Right ventricle myocardium inferior (tissue), 1 donor: Measurements from ENCODE around the gene PIRT. TPM values are rescaled to one million over a fixed set of nuclear protein-coding genes. Genes with fewer than 3 reads are reported as not detected.

Experiments
- ATAC-seq: fragments of 200-7000 bp; cut with Tn5 transposase; one replicate; pipeline ENCODE4 v1.9.1; 2020; ENCODE audit warnings: mild to moderate bottlenecking, moderate library complexity
- DNase-seq: peaks from one replicate; pipeline ENCODE4 v3.0.0; 2021; ENCODE audit errors: missing footprints
- intact Hi-C: fragments of 100-400 bp; cut with DNase I; formaldehyde crosslinking; loops from one replicate; pipeline ENCODE4 v1.11.0; 2022
- total RNA-seq: library from RNA; stranded (reverse); fragmentation: NEBNext Ultra II Directional; extraction: Animal tissue kit (Norgen Biotek cat#: 25700); gene quantifications from one replicate; pipeline ENCODE4 v1.2.1, GENCODE V29; 2021
- donor health status: DM: no; HTN: yes; CAD: no; lungs with severe emphysema.

The PIRT gene
- total RNA-seq, 1 donor from 2014 or later: not detected

- DNase-seq: no peak
- no peak for ATAC-seq
Measured at GRCh38 chr17:10827898-10828552, 9.9 kb downstream of the PIRT start.

GRCh38 chr17:10824874-10825273 lies 13.0 kb downstream of the PIRT start:
- no peak for DNase-seq
- ATAC-seq: no peak
- intact Hi-C loops: no loop called here

More at GRCh38 chr17:10827898-10828552, 9.9 kb downstream of the PIRT start:
- intact Hi-C loops: no loop called here

GRCh38 chr17:10821770-10822169 lies 16.1 kb downstream of the PIRT start:
- intact Hi-C loops: no loop called here
- ATAC-seq (no peak), DNase-seq (no peak)

- DNase-seq (no peak), ATAC-seq (no peak)
- intact Hi-C loops: no loop called here
Measured at GRCh38 chr17:10821054-10821453, 16.8 kb downstream of the PIRT start.

DNA sequence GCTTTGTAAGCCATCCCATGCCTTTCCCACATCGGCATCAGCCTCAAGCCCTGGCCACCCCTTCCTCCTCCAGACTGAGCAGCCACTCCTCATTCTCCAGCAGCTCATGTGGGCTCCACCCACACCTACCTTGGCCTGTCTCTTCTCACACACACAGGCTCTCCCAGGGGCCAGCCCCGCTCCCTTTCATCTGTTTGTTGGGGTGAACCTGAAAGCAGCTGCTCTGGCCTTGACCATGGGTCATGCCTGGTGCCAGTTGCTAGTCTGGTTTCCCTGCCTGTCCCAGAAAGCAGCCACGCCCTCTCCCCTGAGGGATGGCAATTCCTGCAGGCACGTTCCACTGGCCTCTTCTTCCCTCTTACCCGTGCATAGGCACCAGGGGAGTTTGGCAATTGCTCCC lies 22.6 kb downstream of the PIRT start:
- no peak for DNase-seq
- intact Hi-C loops: no loop called here
- ATAC-seq: no peak

DNA sequence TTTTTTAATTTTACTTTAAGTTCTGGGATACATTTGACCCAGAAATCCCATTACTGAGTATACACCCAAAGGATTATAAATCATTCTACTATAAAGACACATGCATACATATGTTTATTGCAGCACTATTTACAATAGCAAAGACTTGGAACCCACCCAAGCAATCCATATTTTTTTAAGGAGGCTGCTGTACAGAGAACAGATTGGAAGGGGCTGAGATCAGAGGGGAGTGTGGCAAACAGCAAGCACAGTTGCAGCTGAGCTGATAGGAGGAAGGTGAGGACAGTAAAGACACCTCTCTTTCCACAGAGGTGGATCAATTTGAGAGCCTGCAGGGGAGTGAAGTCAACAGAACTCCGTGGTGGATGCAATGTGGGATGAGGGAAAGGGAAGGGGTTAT lies 23.8 kb downstream of the PIRT start:
- DNase-seq (no peak), ATAC-seq (no peak)
- intact Hi-C loops: no loop called here

GRCh38 chr17:10812674-10813073 lies 25.2 kb downstream of the PIRT start:
- intact Hi-C loops: no loop called here
- ATAC-seq (peak; percentile 80), DNase-seq (peak; percentile 72)

DNA sequence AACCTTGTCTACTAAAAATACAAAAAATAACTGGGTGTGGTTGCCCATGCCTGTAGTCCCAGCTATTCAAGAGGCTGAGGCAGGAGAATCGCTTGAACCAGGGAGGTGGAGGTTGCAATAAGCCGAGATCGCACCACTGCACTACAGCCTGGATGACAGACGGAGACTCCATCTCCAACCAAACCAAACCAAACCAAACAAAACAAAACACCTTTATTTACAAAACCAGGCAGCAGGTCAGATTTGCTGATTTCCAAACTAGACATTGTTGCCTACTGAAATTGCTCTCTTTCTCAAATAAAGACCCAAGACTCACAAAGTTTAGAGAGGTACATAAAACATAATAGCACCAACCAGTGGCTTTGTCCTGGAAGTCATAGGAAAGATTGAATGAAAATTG lies 28.3 kb downstream of the PIRT start:
- intact Hi-C loops: no loop called here
- ATAC-seq (no peak), DNase-seq (no peak)

- intact Hi-C loops: no loop called here
- DNase-seq (no peak), ATAC-seq (no peak)
Measured at GRCh38 chr17:10807704-10808128, 30.2 kb downstream of the PIRT start.

DNA sequence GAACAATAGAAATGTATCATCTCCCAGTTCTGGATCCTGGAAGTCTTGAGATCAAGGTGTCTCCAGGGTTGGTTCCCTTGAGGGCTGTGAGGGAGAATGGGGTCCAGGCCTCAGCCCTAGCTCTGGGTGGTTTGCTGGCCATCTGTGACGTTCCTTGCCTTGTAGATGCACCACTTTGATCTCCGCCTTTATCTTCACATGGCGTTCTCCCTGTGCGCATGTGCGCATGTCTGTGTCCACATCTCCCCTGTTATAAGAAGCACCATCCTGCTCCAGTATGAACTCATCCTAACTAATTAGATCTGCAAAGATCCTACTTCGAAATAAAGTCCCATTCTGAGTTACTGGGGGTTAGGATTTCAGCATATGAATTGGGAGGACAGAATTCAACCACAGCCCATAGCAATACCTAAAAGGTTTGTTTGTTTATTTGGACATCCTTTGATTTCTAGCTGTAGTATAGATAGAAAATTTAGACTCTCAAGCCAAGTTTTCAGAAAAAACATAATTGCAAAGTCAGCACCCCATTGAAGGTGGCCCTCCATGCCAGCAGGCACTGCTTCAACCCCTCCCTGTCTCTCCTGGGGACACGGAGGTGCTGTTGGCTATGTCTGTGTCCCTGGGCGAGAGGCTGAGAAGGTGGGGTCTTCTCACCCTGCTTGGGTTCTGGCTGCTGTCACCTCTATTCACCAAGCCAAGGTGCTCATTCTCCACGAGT lies 31.2 kb downstream of the PIRT start:
- DNase-seq (no peak), ATAC-seq (no peak)
- intact Hi-C loops: no loop called here

GRCh38 chr17:10805911-10806310 lies 32.0 kb downstream of the PIRT start:
- intact Hi-C loops: no loop called here
- DNase-seq: no peak
- ATAC-seq: no peak

GRCh38 chr17:10804546-10804945 lies 33.3 kb downstream of the PIRT start:
- ATAC-seq: no peak
- intact Hi-C loops: no loop called here
- no peak for DNase-seq

GRCh38 chr17:10803830-10804475 lies 33.9 kb downstream of the PIRT start, which contains the start of gene TMEM238L:
TSS of gene TMEM238L (minus strand) at chr17:10804099. CDS start at chr17:10803963, 136 bp downstream.
- ATAC-seq (peak; percentile 68), DNase-seq (no peak)
- intact Hi-C loops: no loop called here

DNA sequence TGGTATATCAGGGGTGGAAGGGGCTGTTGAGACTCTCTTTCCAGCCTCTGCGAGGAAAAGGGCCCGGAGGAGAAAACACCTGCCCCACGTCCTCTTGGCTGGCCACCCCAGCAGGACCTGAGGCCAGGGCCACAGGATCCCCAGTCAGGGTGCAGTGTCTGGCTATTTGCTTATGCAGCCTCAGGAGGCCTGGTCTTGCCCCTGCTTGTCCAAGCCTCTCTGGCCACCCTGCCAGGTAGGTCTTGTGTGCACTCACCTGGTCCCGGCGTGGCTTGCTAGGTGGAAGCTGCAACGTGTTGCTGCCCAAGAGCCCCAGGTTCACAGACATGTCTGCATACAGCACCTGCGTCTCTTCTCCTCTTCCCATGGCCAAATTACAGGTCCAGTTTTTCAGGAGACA lies 34.5 kb downstream of the PIRT start:
- ATAC-seq (no peak), DNase-seq (no peak)
- intact Hi-C loops: no loop called here

DNA sequence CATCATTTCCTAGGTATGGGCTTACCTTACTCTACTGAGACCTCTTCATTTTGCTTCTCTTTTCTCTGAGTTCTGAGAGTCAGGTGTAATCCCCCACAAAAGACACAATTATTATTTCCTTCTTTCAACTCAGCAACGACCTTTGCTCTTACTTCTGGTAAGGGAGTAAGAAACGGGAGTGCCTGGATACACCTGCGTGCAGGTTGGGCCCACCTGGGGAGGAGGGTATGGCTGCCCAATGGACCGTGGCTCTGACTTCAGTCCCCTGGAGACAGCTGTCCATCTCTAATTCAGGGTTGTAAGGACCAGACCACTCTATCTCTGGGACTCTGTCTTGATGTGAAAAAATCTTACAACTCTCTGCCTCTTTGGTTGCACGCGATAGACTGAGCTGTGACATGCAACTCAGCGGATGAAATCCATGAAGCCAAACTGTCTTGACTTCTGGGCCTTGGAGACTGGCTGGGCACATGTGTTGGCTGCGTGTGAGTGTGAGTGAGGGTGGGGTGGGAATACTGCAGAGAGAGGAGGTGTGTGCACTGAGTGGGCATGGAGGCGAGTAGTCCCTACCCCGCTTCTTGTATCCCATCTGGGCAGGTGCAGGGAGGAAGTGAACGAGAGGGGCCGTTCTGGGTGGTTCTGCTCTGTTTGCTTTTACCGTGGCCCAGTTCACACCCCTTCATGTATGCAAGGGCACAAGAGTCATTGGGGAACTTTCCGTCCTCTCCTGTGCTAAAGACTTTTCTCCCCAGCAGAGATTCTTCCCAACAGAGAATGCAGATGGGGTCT lies 35.2 kb downstream of the PIRT start:
- DNase-seq (no peak), ATAC-seq (no peak)
- intact Hi-C loops: no loop called here

- no peak for DNase-seq
- no peak for ATAC-seq
- intact Hi-C loops: loop anchor here (10.0 kb wide), 1 partner anchor 65 kb away; the partner anchor contains the start of gene TMEM220
Measured at GRCh38 chr17:10799407-10799806, 38.5 kb downstream of the PIRT start.

DNA sequence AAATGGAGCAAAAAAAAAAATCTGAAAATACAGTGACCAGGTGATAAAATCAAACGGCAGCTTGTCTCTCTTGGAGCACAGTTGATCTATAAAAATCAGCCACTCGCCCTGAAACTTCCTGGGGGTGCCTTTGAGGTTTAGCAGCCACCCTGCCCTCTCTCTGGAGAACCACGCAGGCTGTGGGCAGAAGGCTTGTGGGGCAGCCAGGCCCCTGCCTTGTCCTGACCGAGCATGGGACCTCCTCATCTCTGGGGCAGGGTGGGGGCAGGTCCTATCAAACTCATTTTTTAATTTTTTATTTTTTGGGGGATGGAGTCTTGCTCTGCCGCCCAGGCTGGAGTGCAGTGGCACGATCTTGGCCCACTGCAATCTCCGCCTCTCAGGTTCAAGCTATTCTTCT lies 39.0 kb downstream of the PIRT start:
- peak; percentile 24 for ATAC-seq
- DNase-seq: no peak
- intact Hi-C loops: loop anchor here (10.0 kb wide), 1 partner anchor 64 kb away; the partner anchor contains the start of gene TMEM220

DNA sequence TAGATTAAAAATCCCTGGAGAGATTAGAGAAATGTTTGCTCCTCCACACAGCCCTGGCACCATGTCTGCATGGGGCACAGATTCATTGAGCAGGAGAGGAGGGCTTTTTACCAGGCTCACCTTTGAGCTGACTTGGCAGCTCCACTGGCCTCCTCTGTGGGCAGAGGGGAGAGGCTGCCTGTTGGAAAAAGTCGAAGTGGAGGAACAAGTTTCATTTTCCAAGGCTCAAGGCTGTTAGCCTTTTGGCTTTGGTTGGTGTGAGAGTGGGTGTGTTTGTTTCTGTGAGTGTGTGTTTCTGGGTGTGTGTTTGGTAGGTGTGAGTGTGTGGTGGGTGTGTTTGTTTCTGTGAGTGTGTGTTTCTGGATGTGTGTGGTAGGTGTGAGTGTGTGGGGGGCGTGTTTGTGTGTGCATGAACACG lies 39.5 kb downstream of the PIRT start:
- intact Hi-C loops: loop anchor here (10.0 kb wide), 1 partner anchor 64 kb away; the partner anchor contains the start of gene TMEM220

More for the DNA sequence above, 39.5 kb downstream of the PIRT start:
- peak; percentile 60 for ATAC-seq
- DNase-seq: no peak
